HepG2 (cell line): Measurements from ENCODE around the gene FRMD3.

Experiments used
- MTF1 ChIP-seq: sonication (generic); formaldehyde crosslinking; IDR thresholded peaks from 2 replicates; pipeline ENCODE4 v1.5.0; 2020; ENCODE audit warnings: missing genetic modification reagents
- NR2F6 ChIP-seq, 2 experiments: IDR thresholded peaks; 2 replicates each; pipeline ENCODE4 v1.6.1; 2016; ENCODE audit warnings: antibody characterized with exemption in 1 of 2, mild to moderate bottlenecking in 1 of 2
- RAD51 ChIP-seq: fragments of 450-650 bp; IDR thresholded peaks from 2 replicates; pipeline ENCODE4 v1.6.1; 2016; ENCODE audit warnings: borderline replicate concordance
- STAG1 ChIP-seq: sonication (generic); formaldehyde crosslinking; IDR thresholded peaks from 2 replicates; pipeline ENCODE4 v1.4.0; 2020; ENCODE audit warnings: missing genetic modification reagents
- XBP1 ChIP-seq: sonication (generic); formaldehyde crosslinking; IDR thresholded peaks from 2 replicates; pipeline ENCODE4 v1.5.0; 2020; ENCODE audit warnings: missing genetic modification reagents
- ZFP36L2 ChIP-seq: sonication (generic); formaldehyde crosslinking; IDR thresholded peaks from 2 replicates; pipeline ENCODE4 v1.4.0; 2020; ENCODE audit warnings: missing genetic modification reagents
- ZNF550 ChIP-seq: sonication (generic); formaldehyde crosslinking; IDR thresholded peaks from 2 replicates; pipeline ENCODE4 v1.4.0; 2020; ENCODE audit warnings: mild to moderate bottlenecking, missing genetic modification reagents, borderline replicate concordance
- ZNF777 ChIP-seq: sonication (generic); formaldehyde crosslinking; IDR thresholded peaks from 2 replicates; pipeline ENCODE4 v1.4.0; 2020; ENCODE audit warnings: missing genetic modification reagents
- TF ChIP-seq, protein P1 (sequence below): IDR thresholded peaks from 2 replicates; pipeline ENCODE4 v1.6.1; 2016
- TF ChIP-seq, protein P2 (sequence below): sonication (generic); formaldehyde crosslinking; IDR thresholded peaks from 2 replicates; pipeline ENCODE4 v1.5.0; 2020; ENCODE audit warnings: mild to moderate bottlenecking, missing genetic modification reagents, borderline replicate concordance
- TF ChIP-seq, protein P3 (sequence below): IDR thresholded peaks from 2 replicates; pipeline ENCODE4 v1.6.1; 2012; ENCODE audit warnings: inconsistent platforms

DNA sequence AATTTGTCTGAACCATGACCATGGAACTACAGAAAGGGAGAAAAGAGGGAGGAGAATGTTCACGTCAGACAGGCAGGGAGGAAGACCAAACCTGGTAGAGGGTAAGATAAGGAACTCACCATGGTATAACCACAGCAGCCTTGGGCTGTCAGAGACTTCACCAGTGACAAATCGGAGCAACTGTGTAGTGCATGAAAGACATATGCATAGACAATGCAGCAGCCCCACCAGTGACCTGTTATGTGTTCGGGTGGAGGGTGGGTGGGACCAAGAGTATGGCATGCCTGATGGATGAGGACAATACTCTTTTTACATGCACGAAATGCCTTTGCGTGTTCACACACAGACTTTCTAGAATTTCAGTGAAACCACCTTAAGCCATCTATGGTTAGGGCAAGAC is 253.5 kb downstream of the FRMD3 start:
- TF ChIP-seq MTF1 (no peak), ZNF777 (no peak), RAD51 (no peak), XBP1 (CRISPR knock-in tag) (no peak), NR2F6 (IDR thresholded peaks at IDR 0.05) (no peak), NR2F6 (CRISPR knock-in tag; IDR thresholded peaks at IDR 0.05) (no peak), ZNF550 (CRISPR knock-in tag) (no peak), ZFP36L2 (CRISPR knock-in tag) (no peak), STAG1 (CRISPR knock-in tag) (no peak)
- TF ChIP-seq, protein P1, sequence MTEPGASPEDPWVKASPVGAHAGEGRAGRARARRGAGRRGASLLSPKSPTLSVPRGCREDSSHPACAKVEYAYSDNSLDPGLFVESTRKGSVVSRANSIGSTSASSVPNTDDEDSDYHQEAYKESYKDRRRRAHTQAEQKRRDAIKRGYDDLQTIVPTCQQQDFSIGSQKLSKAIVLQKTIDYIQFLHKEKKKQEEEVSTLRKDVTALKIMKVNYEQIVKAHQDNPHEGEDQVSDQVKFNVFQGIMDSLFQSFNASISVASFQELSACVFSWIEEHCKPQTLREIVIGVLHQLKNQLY (CRISPR knock-in tag), result no peak
- TF ChIP-seq, protein P2, sequence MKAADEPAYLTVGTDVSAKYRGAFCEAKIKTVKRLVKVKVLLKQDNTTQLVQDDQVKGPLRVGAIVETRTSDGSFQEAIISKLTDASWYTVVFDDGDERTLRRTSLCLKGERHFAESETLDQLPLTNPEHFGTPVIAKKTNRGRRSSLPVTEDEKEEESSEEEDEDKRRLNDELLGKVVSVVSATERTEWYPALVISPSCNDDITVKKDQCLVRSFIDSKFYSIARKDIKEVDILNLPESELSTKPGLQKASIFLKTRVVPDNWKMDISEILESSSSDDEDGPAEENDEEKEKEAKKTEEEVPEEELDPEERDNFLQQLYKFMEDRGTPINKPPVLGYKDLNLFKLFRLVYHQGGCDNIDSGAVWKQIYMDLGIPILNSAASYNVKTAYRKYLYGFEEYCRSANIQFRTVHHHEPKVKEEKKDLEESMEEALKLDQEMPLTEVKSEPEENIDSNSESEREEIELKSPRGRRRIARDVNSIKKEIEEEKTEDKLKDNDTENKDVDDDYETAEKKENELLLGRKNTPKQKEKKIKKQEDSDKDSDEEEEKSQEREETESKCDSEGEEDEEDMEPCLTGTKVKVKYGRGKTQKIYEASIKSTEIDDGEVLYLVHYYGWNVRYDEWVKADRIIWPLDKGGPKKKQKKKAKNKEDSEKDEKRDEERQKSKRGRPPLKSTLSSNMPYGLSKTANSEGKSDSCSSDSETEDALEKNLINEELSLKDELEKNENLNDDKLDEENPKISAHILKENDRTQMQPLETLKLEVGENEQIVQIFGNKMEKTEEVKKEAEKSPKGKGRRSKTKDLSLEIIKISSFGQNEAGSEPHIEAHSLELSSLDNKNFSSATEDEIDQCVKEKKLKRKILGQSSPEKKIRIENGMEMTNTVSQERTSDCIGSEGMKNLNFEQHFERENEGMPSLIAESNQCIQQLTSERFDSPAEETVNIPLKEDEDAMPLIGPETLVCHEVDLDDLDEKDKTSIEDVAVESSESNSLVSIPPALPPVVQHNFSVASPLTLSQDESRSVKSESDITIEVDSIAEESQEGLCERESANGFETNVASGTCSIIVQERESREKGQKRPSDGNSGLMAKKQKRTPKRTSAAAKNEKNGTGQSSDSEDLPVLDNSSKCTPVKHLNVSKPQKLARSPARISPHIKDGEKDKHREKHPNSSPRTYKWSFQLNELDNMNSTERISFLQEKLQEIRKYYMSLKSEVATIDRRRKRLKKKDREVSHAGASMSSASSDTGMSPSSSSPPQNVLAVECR, result no peak
- TF ChIP-seq, protein P3, sequence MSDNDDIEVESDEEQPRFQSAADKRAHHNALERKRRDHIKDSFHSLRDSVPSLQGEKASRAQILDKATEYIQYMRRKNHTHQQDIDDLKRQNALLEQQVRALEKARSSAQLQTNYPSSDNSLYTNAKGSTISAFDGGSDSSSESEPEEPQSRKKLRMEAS, result no peak
